IMR-90 (cell line): ENCODE measurements around the gene TOPORS. TPM values are rescaled to one million over a fixed set of nuclear protein-coding genes. Genes with fewer than 3 reads are reported as not detected.

Experiments
- ATAC-seq: fragments of 200-7000 bp; cut with Tn5 transposase; 2 replicates; pipeline ENCODE4 v1.9.1; 2020; ENCODE audit warnings: low read depth, mild to moderate bottlenecking, moderate library complexity
- BruUV-seq: library from RNA; stranded (reverse); fragments of 400-500 nt; replicated peaks from 2 replicates; lab custom pipeline; 2021; lab: Mats Ljungman, UMichigan
- CTCF ChIA-PET: fragments of 300-600 bp; formaldehyde crosslinking; extraction: SDS; loops from one replicate; lab custom pipeline; 2021; ENCODE audit warnings: antibody characterized with exemption; lab: Yijun Ruan, JAX
- POLR2A ChIA-PET: fragments of 300-600 bp; sonication (Branson Sonifier 250); formaldehyde crosslinking; loops from one replicate; lab custom pipeline; 2022; ENCODE audit warnings: antibody characterized with exemption; ENCODE audit not compliant: unreplicated experiment; lab: Charles Lee
- DNase-seq: peaks from one replicate; pipeline ENCODE4 v3.0.0; 2013
- H2AFZ ChIP-seq: replicated peaks from 2 replicates; pipeline ENCODE3; 2013; ENCODE audit warnings: low read length, mild to moderate bottlenecking; ENCODE audit not compliant: poor library complexity
- H2AK5ac ChIP-seq: 2 replicates; pipeline ENCODE4 v1.6.1; 2013; ENCODE audit warnings: low read depth, low read length, inconsistent platforms
- H2AK9ac ChIP-seq: replicated peaks from 2 replicates; pipeline ENCODE3; 2013; ENCODE audit warnings: mild to moderate bottlenecking, low read depth, low read length, moderate library complexity; ENCODE audit not compliant: poor library complexity
- H2BK120ac ChIP-seq: 2 replicates; pipeline ENCODE4 v1.6.1; 2013; ENCODE audit warnings: low read depth, low read length, inconsistent platforms
- H2BK15ac ChIP-seq: 3 replicates; pipeline ENCODE4 v1.6.1; 2013; ENCODE audit warnings: low read depth, low read length, inconsistent platforms
- H2BK20ac ChIP-seq: 2 replicates; pipeline ENCODE4 v1.6.1; 2013; ENCODE audit warnings: low read depth, mild to moderate bottlenecking, inconsistent platforms, low read length, moderate library complexity
- H2BK5ac ChIP-seq: 2 replicates; pipeline ENCODE4 v1.6.1; 2013; ENCODE audit warnings: mild to moderate bottlenecking, low read depth, low read length, inconsistent platforms; ENCODE audit not compliant: poor library complexity, severe bottlenecking
- H3K14ac ChIP-seq: replicated peaks from 2 replicates; pipeline ENCODE4 v1.6.1; 2013; ENCODE audit warnings: low read depth, low read length, inconsistent platforms
- H3K18ac ChIP-seq: 2 replicates; pipeline ENCODE4 v1.6.1; 2013; ENCODE audit warnings: low read depth, low read length, control low read depth
- H3K23ac ChIP-seq: 2 replicates; pipeline ENCODE4 v1.6.1; 2013; ENCODE audit warnings: low read depth, low read length, inconsistent platforms
- H3K27ac ChIP-seq: 2 replicates; pipeline ENCODE4 v1.5.1; 2013; ENCODE audit warnings: mild to moderate bottlenecking, control low read depth, low read length; ENCODE audit not compliant: insufficient read depth
- H3K27me3 ChIP-seq: 2 replicates; pipeline ENCODE4 v1.6.1; 2013; ENCODE audit warnings: low read length; ENCODE audit not compliant: control insufficient read depth, insufficient read depth
- H3K36me3 ChIP-seq: 2 replicates; pipeline ENCODE4 v1.6.1; 2013; ENCODE audit warnings: low read length, mixed read lengths; ENCODE audit not compliant: control insufficient read depth, insufficient read depth
- H3K4ac ChIP-seq: 2 replicates; pipeline ENCODE4 v1.6.1; 2013; ENCODE audit warnings: low read depth, low read length, inconsistent platforms
- H3K4me1 ChIP-seq: 2 replicates; pipeline ENCODE4 v1.6.1; 2013; ENCODE audit warnings: low read length, mixed read lengths; ENCODE audit not compliant: control insufficient read depth, insufficient read depth
- H3K4me2 ChIP-seq: 2 replicates; pipeline ENCODE4 v1.6.1; 2013; ENCODE audit warnings: low read depth, mild to moderate bottlenecking, control low read depth, low read length, moderate library complexity
- H3K4me3 ChIP-seq: 2 replicates; pipeline ENCODE4 v1.5.1; 2013; ENCODE audit warnings: low read depth, mild to moderate bottlenecking, control low read depth, low read length, moderate library complexity; ENCODE audit not compliant: insufficient read depth
- H3K56ac ChIP-seq: 2 replicates; pipeline ENCODE4 v1.6.1; 2013; ENCODE audit warnings: low read length, inconsistent platforms; ENCODE audit not compliant: insufficient read depth; ENCODE audit errors: extremely low read depth
- H3K79me1 ChIP-seq, 2 experiments: 2 replicates each; pipeline ENCODE4 v1.6.1; 2013; ENCODE audit warnings: low read length in 2 of 2, inconsistent platforms in 1 of 2, low read depth in 1 of 2
- H3K9ac ChIP-seq: 2 replicates; pipeline ENCODE4 v1.6.1; 2013; ENCODE audit warnings: low read depth, low read length, control low read depth
- H3K9me1 ChIP-seq: 2 replicates; pipeline ENCODE4 v1.6.1; 2013; ENCODE audit warnings: low read length, inconsistent platforms; ENCODE audit not compliant: insufficient read depth
- H3K9me3 ChIP-seq: 2 replicates; pipeline ENCODE4 v1.6.1; 2013; ENCODE audit warnings: low read length; ENCODE audit not compliant: control insufficient read depth, insufficient read depth
- H4K20me1 ChIP-seq: 2 replicates; pipeline ENCODE4 v1.6.1; 2013; ENCODE audit warnings: low read length, inconsistent platforms; ENCODE audit not compliant: insufficient read depth
- H4K5ac ChIP-seq: 2 replicates; pipeline ENCODE4 v1.6.1; 2013; ENCODE audit warnings: mild to moderate bottlenecking, low read depth, low read length, control low read depth
- H4K8ac ChIP-seq, 2 experiments: 2 replicates each; pipeline ENCODE4 v1.6.1; 2013; ENCODE audit warnings: low read depth in 2 of 2, low read length in 2 of 2, control low read depth in 1 of 2, inconsistent platforms in 1 of 2
- H4K91ac ChIP-seq: 2 replicates; pipeline ENCODE4 v1.6.1; 2013; ENCODE audit warnings: low read depth, low read length, inconsistent platforms; ENCODE audit not compliant: insufficient read depth
- CHD1 ChIP-seq: IDR thresholded peaks from 2 replicates; pipeline ENCODE4 v1.6.1; 2012; ENCODE audit warnings: low read depth, low read length, improper control_type of control experiment
- CTCF ChIP-seq: conservative IDR thresholded peaks from 2 replicates; pipeline ENCODE4 v1.5.1; 2012; ENCODE audit warnings: mild to moderate bottlenecking, low read depth, low read length, improper control_type of control experiment
- FOS ChIP-seq: fragments of 150-350 bp; IDR thresholded peaks from 2 replicates; pipeline ENCODE4 v1.6.1; 2016; ENCODE audit warnings: low read depth, low read length
- MXI1 ChIP-seq: IDR thresholded peaks from 2 replicates; pipeline ENCODE4 v1.6.1; 2012; ENCODE audit warnings: low read depth, mild to moderate bottlenecking, low read length, moderate library complexity, borderline replicate concordance
- RAD21 ChIP-seq: IDR thresholded peaks from 2 replicates; pipeline ENCODE4 v1.6.1; 2012; ENCODE audit warnings: low read length, improper control_type of control experiment
- SMC3 ChIP-seq: fragments of 150-350 bp; IDR thresholded peaks from 2 replicates; pipeline ENCODE4 v1.6.1; 2016; ENCODE audit warnings: low read depth, mild to moderate bottlenecking, antibody characterized with exemption, low read length, moderate library complexity
- dilution Hi-C: fragments of 300-500 bp; cut with HindIII; formaldehyde crosslinking; loops from one replicate; pipeline ENCODE4 v1.14.3; 2018; ENCODE audit warnings: low sequenced_read_pairs; ENCODE audit not compliant: unreplicated experiment
- in situ Hi-C: fragments of 300-500 bp; cut with MboI; formaldehyde crosslinking; loops from 3 replicates; pipeline ENCODE4 v1.14.3; 2019; ENCODE audit warnings: low sequenced_read_pairs, inconsistent platforms, mixed read lengths
- intact Hi-C: fragments of 100-400 bp; cut with micrococcal nuclease; formaldehyde crosslinking; loops from 2 replicates; pipeline ENCODE4 v1.10.0; 2022
- polyA plus RNA-seq, 3 experiments: library from polyadenylated mRNA; depleted of rRNA; stranded (reverse); fragments of >200 nt; gene quantifications; 2 replicates each; pipeline ENCODE4 v1.2.3, GENCODE V29; 2012; ENCODE audit warnings: low replicate concordance in 1 of 3
- total RNA-seq: library from RNA; depleted of rRNA; stranded (reverse); fragments of >200 nt; gene quantifications from 2 replicates; pipeline ENCODE4 v1.2.3, GENCODE V29; 2012

Gene TOPORS
- total and polyA plus RNA-seq, 2 of the 4 experiments (the other 2 are of a cell fraction) = 7.4 to 27.8 TPM

GRCh38 chr9:32516241-32516640 lies 36.1 kb downstream of the TOPORS start:
- Histone ChIP-seq H2BK20ac (no peak overlapping the region), H3K27ac (no peak overlapping the region), H2BK15ac (no peak overlapping the region), H3K56ac (no peak overlapping the region), H3K4ac (no peak overlapping the region), H3K14ac (no peak overlapping the region), H3K27me3 (no peaks in the 10 kb centered on the region), H2AK9ac (no peak overlapping the region), H3K23ac (no peak overlapping the region), H3K18ac (no peak overlapping the region), H2AK5ac (no peak overlapping the region), H4K20me1 (no peaks in the 10 kb centered on the region), H4K5ac (no peak overlapping the region), H2BK120ac (no peak overlapping the region), H3K9ac (no peak overlapping the region), H2BK5ac (no peak overlapping the region), H4K8ac (no peak overlapping the region), H3K4me3 (no peak overlapping the region), H3K79me1 (peaks cover 8 to 9% of the 10 kb centered on the region in 2 experiments; a peak in 2 of 4 replicates), H3K36me3 (peaks cover 4% of the 10 kb centered on the region; the same call in 1 of the 2 replicates), H2AFZ (no peak overlapping the region), H3K9me1 (no peaks in the 10 kb centered on the region), H3K9me3 (peaks cover 4% of the 10 kb centered on the region), H4K91ac (no peak overlapping the region), H3K4me1 (no peaks in the 10 kb centered on the region), H3K4me2 (no peak overlapping the region)
- DNase-seq (no peak), ATAC-seq (no peak)
- intact Hi-C loops (no loop called here), dilution Hi-C loops (no loop called here), in situ Hi-C loops (no loop called here)
- TF ChIP-seq FOS = no peak
- TF ChIP-seq SMC3 = no peak
- no peak for TF ChIP-seq MXI1
- TF ChIP-seq CTCF = no peak
- TF ChIP-seq RAD21 = no peak
- TF ChIP-seq CHD1 = no peak
- no TSS peak for BruUV-seq
- CTCF ChIA-PET = no interaction called here
- POLR2A ChIA-PET = no interaction called here
